MM.1S (cell line): ENCODE results near the gene BAZ1A.

ENCODE experiments used
- DNase-seq: peaks from one replicate; pipeline ENCODE4 v3.0.0-alpha.2; 2015
- H2AFZ ChIP-seq: fragments of 300-600 bp; sonication (generic); 2 replicates; pipeline ENCODE4 v1.6.0; 2016; ENCODE audit warnings: antibody characterized with exemption, low read length
- H3F3A ChIP-seq: fragments of 300-600 bp; sonication (generic); 2 replicates; pipeline ENCODE4 v1.6.1; 2016; ENCODE audit warnings: mild to moderate bottlenecking, antibody characterized with exemption, low read length, moderate library complexity, mixed read lengths; ENCODE audit not compliant: insufficient read depth
- H3K27ac ChIP-seq: fragments of 300-600 bp; sonication (generic); 2 replicates; pipeline ENCODE4 v1.5.1; 2016; ENCODE audit warnings: mild to moderate bottlenecking, low read length
- H3K27me3 ChIP-seq: fragments of 300-600 bp; sonication (generic); replicated peaks from 2 replicates; pipeline ENCODE4 v1.6.0; 2016; ENCODE audit warnings: low read length; ENCODE audit not compliant: insufficient read depth
- H3K36me3 ChIP-seq: fragments of 300-600 bp; sonication (generic); replicated peaks from 2 replicates; pipeline ENCODE4 v1.6.1; 2016; ENCODE audit warnings: mild to moderate bottlenecking, low read length, mixed read lengths; ENCODE audit not compliant: insufficient read depth
- H3K4me1 ChIP-seq: fragments of 300-600 bp; sonication (generic); 2 replicates; pipeline ENCODE4 v1.6.1; 2016; ENCODE audit warnings: low read length, mixed read lengths
- H3K4me2 ChIP-seq: fragments of 300-600 bp; sonication (generic); 2 replicates; pipeline ENCODE4 v1.6.0; 2016; ENCODE audit warnings: low read depth, low read length
- H3K4me3 ChIP-seq: fragments of 300-600 bp; sonication (generic); 2 replicates; pipeline ENCODE4 v1.5.1; 2016; ENCODE audit warnings: low read length, mixed read lengths
- H3K79me2 ChIP-seq: fragments of 300-600 bp; sonication (generic); 2 replicates; pipeline ENCODE4 v1.6.1; 2016; ENCODE audit warnings: mixed run types, low read length, mixed read lengths
- H3K9ac ChIP-seq: fragments of 300-600 bp; sonication (generic); 2 replicates; pipeline ENCODE4 v1.6.1; 2016; ENCODE audit warnings: low read length, mixed read lengths
- H3K9me2 ChIP-seq: fragments of 300-600 bp; sonication (generic); replicated peaks from 2 replicates; pipeline ENCODE4 v1.6.1; 2016; ENCODE audit warnings: mild to moderate bottlenecking, low read length, mixed read lengths; ENCODE audit not compliant: insufficient read depth
- H3K9me3 ChIP-seq: fragments of 300-600 bp; sonication (generic); replicated peaks from 2 replicates; pipeline ENCODE4 v1.6.1; 2016; ENCODE audit warnings: mild to moderate bottlenecking, low read length, mixed read lengths; ENCODE audit not compliant: insufficient read depth
- H4K20me1 ChIP-seq: fragments of 300-600 bp; sonication (generic); 2 replicates; pipeline ENCODE4 v1.6.1; 2016; ENCODE audit warnings: mild to moderate bottlenecking, low read length, moderate library complexity, mixed read lengths; ENCODE audit not compliant: insufficient read depth
- EZH2 ChIP-seq: fragments of 300-600 bp; sonication (generic); optimal IDR thresholded peaks from 2 replicates; pipeline ENCODE3; 2017; ENCODE audit warnings: low read depth, mild to moderate bottlenecking, antibody characterized with exemption, low read length, mixed read lengths
- EZH2phosphoT487 ChIP-seq: fragments of 300-600 bp; sonication (generic); IDR thresholded peaks from 2 replicates; pipeline ENCODE4 v1.6.1; 2018; ENCODE audit warnings: antibody characterized with exemption, low read length
- TF ChIP-seq, protein P1 (sequence below): fragments of 300-600 bp; sonication (generic); IDR thresholded peaks from 2 replicates; pipeline ENCODE4 v1.5.1; 2016; ENCODE audit warnings: antibody characterized with exemption, low read length, mixed read lengths

BAZ1A gene

GRCh38 chr14:34785223-34786006 lies 89.7 kb downstream of the BAZ1A start:
- Histone ChIP-seq H3K9me3 (no peaks in the 10 kb centered on the region), H3K9ac (no peak overlapping the region), H3K9me2 (no peaks in the 10 kb centered on the region), H3F3A (peaks cover 3% of the 10 kb centered on the region; the same call in 1 of the 2 replicates), H3K4me2 (no peak overlapping the region), H3K27me3 (no peaks in the 10 kb centered on the region), H3K79me2 (no peaks in the 10 kb centered on the region), H2AFZ (no peak overlapping the region), H3K27ac (no peak overlapping the region), H3K4me1 (no peaks in the 10 kb centered on the region), H3K4me3 (no peak overlapping the region), H3K36me3 (no peaks in the 10 kb centered on the region), H4K20me1 (no peaks in the 10 kb centered on the region)
- TF ChIP-seq, protein P1, sequence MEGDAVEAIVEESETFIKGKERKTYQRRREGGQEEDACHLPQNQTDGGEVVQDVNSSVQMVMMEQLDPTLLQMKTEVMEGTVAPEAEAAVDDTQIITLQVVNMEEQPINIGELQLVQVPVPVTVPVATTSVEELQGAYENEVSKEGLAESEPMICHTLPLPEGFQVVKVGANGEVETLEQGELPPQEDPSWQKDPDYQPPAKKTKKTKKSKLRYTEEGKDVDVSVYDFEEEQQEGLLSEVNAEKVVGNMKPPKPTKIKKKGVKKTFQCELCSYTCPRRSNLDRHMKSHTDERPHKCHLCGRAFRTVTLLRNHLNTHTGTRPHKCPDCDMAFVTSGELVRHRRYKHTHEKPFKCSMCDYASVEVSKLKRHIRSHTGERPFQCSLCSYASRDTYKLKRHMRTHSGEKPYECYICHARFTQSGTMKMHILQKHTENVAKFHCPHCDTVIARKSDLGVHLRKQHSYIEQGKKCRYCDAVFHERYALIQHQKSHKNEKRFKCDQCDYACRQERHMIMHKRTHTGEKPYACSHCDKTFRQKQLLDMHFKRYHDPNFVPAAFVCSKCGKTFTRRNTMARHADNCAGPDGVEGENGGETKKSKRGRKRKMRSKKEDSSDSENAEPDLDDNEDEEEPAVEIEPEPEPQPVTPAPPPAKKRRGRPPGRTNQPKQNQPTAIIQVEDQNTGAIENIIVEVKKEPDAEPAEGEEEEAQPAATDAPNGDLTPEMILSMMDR: no peak
- TF ChIP-seq EZH2phosphoT487 (no peak), EZH2 (no peak)
- no peak for DNase-seq

DNA sequence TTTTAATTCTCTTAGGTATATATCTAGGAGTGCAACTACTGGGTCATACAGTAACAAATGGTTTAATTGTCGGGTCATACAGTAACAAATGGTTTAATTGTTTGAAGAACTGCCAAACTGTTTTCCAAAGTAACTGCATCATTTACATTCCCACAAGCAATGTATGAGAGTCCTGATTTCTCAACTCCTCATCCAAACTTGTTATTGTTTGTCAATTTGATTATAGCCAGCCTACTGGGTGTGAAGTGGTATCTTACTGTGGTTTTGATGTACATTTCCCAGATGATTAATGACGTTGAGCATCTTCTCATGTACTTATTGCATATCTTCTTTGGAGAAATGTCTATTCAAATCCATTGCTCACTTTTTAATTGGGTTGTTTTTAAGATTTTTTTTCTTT lies 93.1 kb downstream of the BAZ1A start:
- H3K9ac ChIP-seq: no peak overlapping the region
- H3K36me3 ChIP-seq: no peaks in the 10 kb centered on the region
- H3K4me3 ChIP-seq: no peak overlapping the region
- no peak overlapping the region for H2AFZ ChIP-seq
- TF ChIP-seq, protein P1: no peak
- no peak for TF ChIP-seq EZH2
- TF ChIP-seq EZH2phosphoT487: no peak
- H3K79me2 ChIP-seq: no peaks in the 10 kb centered on the region
- no peak for DNase-seq
- H4K20me1 ChIP-seq: no peaks in the 10 kb centered on the region
- no peaks in the 10 kb centered on the region for H3K27me3 ChIP-seq
- H3K4me2 ChIP-seq: no peak overlapping the region
- H3K27ac ChIP-seq: no peak overlapping the region
- H3F3A ChIP-seq: peaks cover 3% of the 10 kb centered on the region; the same call in 1 of the 2 replicates
- no peaks in the 10 kb centered on the region for H3K9me2 ChIP-seq
- no peaks in the 10 kb centered on the region for H3K9me3 ChIP-seq
- no peaks in the 10 kb centered on the region for H3K4me1 ChIP-seq

DNA sequence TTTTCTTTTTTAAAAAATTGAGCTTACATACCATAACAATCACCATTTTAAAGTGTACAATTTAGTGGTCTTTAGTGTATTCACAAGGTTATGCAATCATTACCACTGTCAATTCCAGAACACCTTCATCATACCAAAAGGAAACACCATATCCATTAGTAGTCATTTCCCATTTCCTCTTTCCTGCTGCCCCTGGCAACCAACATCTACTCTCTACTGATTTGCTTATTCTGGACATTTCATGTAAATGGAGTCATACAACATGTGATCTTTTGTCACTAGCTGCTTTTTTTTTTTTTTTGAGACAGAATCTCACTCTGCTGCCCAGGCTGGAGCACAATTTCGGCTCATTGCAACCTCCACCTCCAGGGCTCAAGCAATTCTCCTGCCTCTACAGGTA lies 93.9 kb downstream of the BAZ1A start:
- DNase-seq: no peak
- Histone ChIP-seq H3K27me3 (no peaks in the 10 kb centered on the region), H3K9ac (no peak overlapping the region), H3K9me2 (no peaks in the 10 kb centered on the region), H3K36me3 (no peaks in the 10 kb centered on the region), H3K79me2 (no peaks in the 10 kb centered on the region), H3K4me1 (no peaks in the 10 kb centered on the region), H4K20me1 (no peaks in the 10 kb centered on the region), H3K4me2 (no peak overlapping the region), H2AFZ (no peak overlapping the region), H3K27ac (no peak overlapping the region), H3K4me3 (no peak overlapping the region), H3K9me3 (no peaks in the 10 kb centered on the region), H3F3A (peaks cover 3% of the 10 kb centered on the region; the same call in 1 of the 2 replicates)
- TF ChIP-seq, protein P1: no peak
- TF ChIP-seq EZH2phosphoT487 (no peak), EZH2 (no peak)
